ENCODE data around the gene MRPS34. TPM values are rescaled to one million over a fixed set of nuclear protein-coding genes. Genes with fewer than 3 reads are reported as not detected.

The MRPS34 gene
- 42.2 and 57.1 TPM in 2 replicates for total RNA-seq

DNA sequence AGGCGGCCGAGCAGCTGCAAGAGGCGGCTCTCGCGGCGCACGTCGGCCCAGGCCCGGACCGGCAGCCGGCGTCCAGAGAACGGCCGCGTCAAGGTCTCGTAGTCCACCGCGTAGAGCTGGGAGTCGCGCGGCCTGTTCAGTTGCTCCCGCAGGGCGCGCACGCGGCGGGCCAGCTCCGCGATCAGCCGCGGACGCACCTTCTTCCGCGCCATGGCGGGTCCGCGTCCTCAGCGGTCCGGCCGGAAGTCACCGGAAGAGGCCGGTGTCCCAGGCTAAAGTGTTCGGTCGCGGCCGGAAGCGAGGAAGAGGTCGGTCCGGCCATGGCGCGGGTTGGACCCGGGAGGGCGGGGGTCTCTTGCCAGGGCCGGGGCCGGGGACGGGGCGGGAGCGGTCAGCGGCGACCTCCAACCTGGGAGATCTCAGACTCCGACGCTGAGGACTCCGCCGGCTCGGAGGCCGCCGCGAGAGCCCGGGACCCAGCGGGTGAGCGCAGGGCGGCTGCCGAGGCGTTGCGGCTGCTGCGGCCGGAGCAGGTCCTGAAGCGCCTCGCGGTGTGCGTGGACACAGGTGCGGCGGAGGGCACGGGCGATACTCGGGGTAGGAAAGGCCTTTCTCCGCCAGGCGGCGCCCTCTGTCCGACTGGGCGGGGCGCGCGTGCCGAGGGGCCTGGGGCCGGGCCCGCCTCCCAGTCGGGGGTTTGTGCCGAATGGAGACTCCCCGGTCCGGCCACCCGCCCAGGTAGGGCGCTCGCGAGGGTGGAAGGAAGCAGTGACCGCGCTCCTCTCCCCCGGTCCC lies at the start of gene MRPS34:
Gene MRPS34 (minus strand): TSS at position 227 of the 795 bp plus-strand sequence. CDS start 15 bp downstream, at position 212.

DNA sequence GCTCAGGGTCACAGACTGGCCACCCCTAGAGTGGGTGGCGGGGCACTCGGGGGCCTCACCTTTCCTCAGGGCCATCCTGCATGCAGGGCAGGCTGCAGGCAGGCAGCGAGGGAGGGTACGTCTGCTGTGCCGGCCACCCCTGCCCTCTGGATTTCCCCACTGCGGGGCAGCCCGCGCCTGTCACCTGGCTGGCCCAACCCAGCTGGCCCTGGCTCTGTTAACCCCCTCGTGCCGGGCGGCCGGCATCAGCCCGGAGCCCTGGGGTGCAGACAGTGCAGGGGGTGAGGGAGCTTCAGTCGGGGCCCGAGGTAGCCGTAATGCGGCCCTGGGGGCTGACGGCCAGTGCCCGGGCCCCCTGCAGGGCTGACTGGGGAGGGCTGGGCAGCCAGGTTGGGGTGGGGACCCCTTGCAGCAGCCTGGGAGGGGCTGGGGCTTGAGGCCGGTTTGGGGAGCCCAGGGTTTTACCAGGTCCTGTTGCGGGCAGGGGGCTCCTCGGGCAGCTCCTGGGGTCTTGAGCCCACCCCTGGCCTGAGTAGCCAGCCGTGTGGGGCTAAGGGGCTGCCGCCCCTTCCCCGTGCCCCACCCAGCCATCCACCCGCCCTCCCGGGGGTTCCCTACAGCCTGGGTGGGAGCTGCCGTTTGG lies 20.8 kb upstream of the MRPS34 start, which contains the start of gene IGFALS:
Gene IGFALS (minus strand): TSS at position 128 of the 643 bp plus-strand sequence. CDS start 53 bp downstream, at position 75.

DNA sequence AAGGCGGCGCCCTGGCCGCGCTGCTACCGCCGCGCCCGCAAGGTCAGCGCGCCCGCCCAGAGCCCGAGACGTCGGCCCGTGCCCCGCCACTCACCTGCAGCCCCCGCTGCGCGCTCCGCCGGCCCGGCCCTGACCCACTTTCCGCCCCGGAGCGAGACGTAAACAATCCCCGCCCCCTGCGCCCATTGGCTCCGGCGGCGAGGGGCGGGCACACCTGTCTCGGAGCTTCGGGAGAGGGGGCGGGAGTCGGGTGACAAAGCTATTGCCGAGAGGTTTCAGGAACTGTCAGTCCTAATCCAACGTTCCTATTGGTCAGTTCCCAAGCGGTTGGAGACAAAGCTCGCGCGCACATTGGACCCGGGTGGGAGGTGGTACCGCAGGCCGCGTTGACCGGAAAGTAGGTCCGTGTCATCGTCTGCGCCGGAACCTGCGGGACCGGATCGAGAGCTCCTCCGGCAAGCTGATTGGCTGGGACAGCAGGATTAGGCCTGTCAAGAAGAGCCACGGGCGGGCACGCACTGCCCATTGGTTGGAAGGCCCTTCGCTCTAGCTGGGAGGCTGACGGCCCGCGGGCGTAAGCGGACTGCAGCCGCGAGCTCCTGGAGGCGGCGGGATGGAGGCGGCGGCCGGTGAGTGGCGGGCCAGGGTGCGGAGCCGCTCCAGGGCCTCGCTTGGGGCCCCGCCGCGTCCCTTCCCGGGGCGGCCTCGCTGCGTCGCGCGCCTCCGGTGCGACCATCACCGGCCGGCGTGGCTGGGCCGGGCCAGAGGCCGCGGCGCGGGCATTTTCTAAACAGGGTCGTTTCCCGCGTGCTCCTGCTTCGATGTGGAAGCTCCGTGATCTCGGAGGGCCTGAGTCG lies 9.7 kb upstream of the MRPS34 start, which contains the start of the genes NUBP2 and SPSB3:
Gene NUBP2 (plus strand): TSS at position 553 of the 857 bp plus-strand sequence. CDS start 61 bp downstream, at position 614.
Gene SPSB3 (minus strand): TSS at position 164 of the 857 bp plus-strand sequence. CDS start 1,088 bp downstream, outside the sequence.

DNA sequence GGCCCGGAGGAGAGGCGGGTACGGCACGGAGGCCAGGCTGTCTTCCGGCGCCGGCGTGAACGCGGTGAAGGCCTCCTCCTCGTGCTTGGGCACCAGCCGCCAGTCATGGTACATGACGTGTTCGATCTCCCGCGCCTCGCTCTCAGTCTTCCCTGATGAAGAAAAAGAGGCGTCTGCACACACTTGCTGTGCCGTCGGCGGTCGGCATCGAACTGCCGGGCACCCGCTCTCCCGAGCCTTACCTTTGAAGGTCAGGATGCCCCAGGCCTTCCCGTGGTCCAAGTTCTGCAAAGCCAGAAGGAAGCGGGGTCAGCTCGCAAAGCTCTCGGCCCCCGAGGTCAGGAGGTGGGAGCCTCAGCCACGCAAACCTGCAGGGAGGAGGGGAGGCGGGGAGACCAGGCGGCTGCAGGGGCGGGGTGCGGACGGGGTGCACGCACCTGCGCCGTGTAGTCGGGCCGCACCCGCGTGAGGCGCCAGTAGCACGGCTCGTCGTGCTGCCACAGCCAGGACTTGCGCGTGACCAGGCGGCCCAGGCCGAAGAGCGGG lies 499 bp downstream of the MRPS34 start, which contains the start of gene EME2:
Gene EME2 (plus strand): TSS at position 449 of the 546 bp plus-strand sequence. CDS start 418 bp downstream, outside the sequence.

DNA sequence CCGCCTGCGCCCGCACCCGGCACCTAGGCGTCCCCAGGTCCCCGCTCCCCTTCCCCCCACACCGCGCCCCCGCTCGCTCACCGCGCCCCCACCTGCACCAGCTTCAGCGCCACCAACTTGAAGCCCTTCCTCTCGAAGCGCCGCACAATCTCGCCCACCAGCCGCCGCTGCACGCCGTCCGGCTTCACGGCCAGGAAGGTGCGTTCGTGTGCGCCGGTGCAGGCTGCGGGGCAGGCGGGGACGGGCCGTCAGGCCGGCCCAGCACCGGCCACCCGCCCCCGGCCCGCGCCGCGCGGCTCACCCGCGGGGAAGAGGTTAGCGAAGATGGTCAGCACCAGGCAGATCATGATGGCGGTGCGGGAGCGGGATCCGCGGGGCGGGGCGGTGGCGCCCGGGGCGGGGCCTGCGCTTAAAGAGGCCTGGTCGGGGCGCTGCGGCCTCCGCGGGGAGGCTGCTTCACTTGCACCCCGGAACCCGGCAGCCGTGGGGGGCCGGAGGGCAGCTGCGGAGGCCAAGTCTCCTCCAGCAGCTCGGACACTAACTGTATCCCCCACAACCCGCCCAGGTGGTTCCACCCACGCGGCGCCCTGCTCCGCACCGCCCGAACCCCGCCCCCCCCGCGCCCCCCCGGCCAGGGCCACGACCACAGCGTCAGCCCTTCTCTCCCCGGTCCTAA lies 1.6 kb downstream of the MRPS34 start, which contains the start of gene NME3:
Gene NME3 (minus strand): TSS at position 356 of the 676 bp plus-strand sequence. CDS start 9 bp downstream, at position 347.

Other genes starting within 250 kb of the MRPS34 start
- gene TMEM204, start 239.5 kb downstream of the MRPS34 start, total RNA-seq = 18.9 and 20.5 TPM in 2 replicates
- 40.2 and 47.0 TPM in 2 replicates for gene IFT140, start 161.1 kb downstream of the MRPS34 start, total RNA-seq
- 8.7 and 10.2 TPM in 2 replicates for gene CRAMP1, start 160.8 kb downstream of the MRPS34 start, total RNA-seq
- 32.5 and 36.1 TPM in 2 replicates for gene JPT2, start 94.9 kb downstream of the MRPS34 start, total RNA-seq
- 34.4 and 48.0 TPM in 2 replicates for gene MAPK8IP3, start 66.9 kb downstream of the MRPS34 start, total RNA-seq
- gene NME3, start 1.6 kb downstream of the MRPS34 start, total RNA-seq = 45.3 and 61.7 TPM in 2 replicates
- gene EME2, start 324 bp downstream of the MRPS34 start, total RNA-seq = 8.5 and 15.9 TPM in 2 replicates
- 30.7 and 34.6 TPM in 2 replicates for gene SPSB3, start 9.4 kb upstream of the MRPS34 start, total RNA-seq
- gene NUBP2, start 9.8 kb upstream of the MRPS34 start, total RNA-seq = 43.3 and 54.7 TPM in 2 replicates
- 0.17 TPM in 1 of 2 replicates, not detected in the other for gene IGFALS, start 20.6 kb upstream of the MRPS34 start, total RNA-seq
- gene HAGH, start 53.7 kb upstream of the MRPS34 start, total RNA-seq = 50.2 and 86.0 TPM in 2 replicates
- gene FAHD1, start 54.1 kb upstream of the MRPS34 start, total RNA-seq = 59.8 and 96.2 TPM in 2 replicates
- gene MEIOB, start 99.0 kb upstream of the MRPS34 start, total RNA-seq = not detected in 2 replicates
- not detected in 2 replicates for gene HS3ST6, start 145.3 kb upstream of the MRPS34 start, total RNA-seq
- 5.0 and 7.1 TPM in 2 replicates for gene MSRB1, start 170.1 kb upstream of the MRPS34 start, total RNA-seq
- 0.07 TPM in 1 of 2 replicates, not detected in the other for gene RPL3L, start 181.6 kb upstream of the MRPS34 start, total RNA-seq
- gene NDUFB10, start 186.4 kb upstream of the MRPS34 start, total RNA-seq = 123 and 126 TPM in 2 replicates
- 1,723 and 1,779 TPM in 2 replicates for gene RPS2, start 191.7 kb upstream of the MRPS34 start, total RNA-seq
- not detected in 2 replicates for gene RNF151, start 193.7 kb upstream of the MRPS34 start, total RNA-seq
- gene TBL3, start 198.9 kb upstream of the MRPS34 start, total RNA-seq = 43.1 and 56.3 TPM in 2 replicates
- not detected in 2 replicates for gene NOXO1, start 208.3 kb upstream of the MRPS34 start, total RNA-seq
- gene GFER, start 211.1 kb upstream of the MRPS34 start, total RNA-seq = 8.1 and 15.1 TPM in 2 replicates
- 4.0 and 12.5 TPM in 2 replicates for gene SYNGR3, start 216.8 kb upstream of the MRPS34 start, total RNA-seq
- gene ZNF598, start 236.7 kb upstream of the MRPS34 start, total RNA-seq = 16.4 and 29.0 TPM in 2 replicates
- 0.85 and 1.0 TPM in 2 replicates for gene NPW, start 246.7 kb upstream of the MRPS34 start, total RNA-seq